Kidney (tissue), 14 donors: Measurements from ENCODE around the gene DOK6. TPM values are rescaled to one million over a fixed set of nuclear protein-coding genes. Genes with fewer than 3 reads are reported as not detected.

Experiments
- DNase-seq, 5 donors: peaks; one replicate each; pipeline ENCODE4 v3.0.0-alpha.2; 2013 to 2020
- FAIRE-seq: peaks from 2 replicates; lab custom pipeline; 2012; peaks lifted over from hg19 to GRCh38; lab: Jason Lieb, UNC
- H3K27ac ChIP-seq, 2 donors: one replicate each; pipeline ENCODE4 v1.7.0; 2013; ENCODE audit warnings: low read depth in 2 of 2, low read length in 2 of 2, inconsistent platforms in 1 of 2
- H3K27me3 ChIP-seq: one replicate; pipeline ENCODE4 v1.7.1; 2013; ENCODE audit warnings: low read length, inconsistent platforms; ENCODE audit not compliant: control insufficient read depth, insufficient read depth
- H3K36me3 ChIP-seq, 3 donors: one replicate each; pipeline versions ENCODE4 v1.7.0 to v1.7.1; 2013; ENCODE audit warnings: low read length in 3 of 3, control low read depth in 1 of 3, inconsistent platforms in 1 of 3; ENCODE audit not compliant: insufficient read depth in 3 of 3, control insufficient read depth in 2 of 3
- H3K4me1 ChIP-seq, 3 donors: one replicate each; pipeline versions ENCODE4 v1.7.0 to v1.7.1; 2013; ENCODE audit warnings: low read length in 3 of 3, inconsistent platforms in 1 of 3, low read depth in 1 of 3; ENCODE audit not compliant: control insufficient read depth in 2 of 3, insufficient read depth in 2 of 3
- H3K4me3 ChIP-seq, 3 donors: one replicate each; pipeline versions ENCODE4 v1.7.0 to v1.8.1; 2013; ENCODE audit warnings: low read length in 3 of 3, control low read depth in 1 of 3, inconsistent platforms in 1 of 3
- H3K9ac ChIP-seq, 3 donors: one replicate each; pipeline versions ENCODE4 v1.7.0 to v1.7.1; 2013; ENCODE audit warnings: low read length in 3 of 3, control low read depth in 1 of 3, inconsistent platforms in 1 of 3
- H3K9me3 ChIP-seq, 3 donors: one replicate each; pipeline versions ENCODE4 v1.7.0 to v1.7.1; 2013; ENCODE audit warnings: low read length in 3 of 3, control low read depth in 1 of 3, inconsistent platforms in 1 of 3; ENCODE audit not compliant: control insufficient read depth in 2 of 3, insufficient read depth in 1 of 3
- intact Hi-C: fragments of 100-400 bp; cut with DNase I; formaldehyde crosslinking; loops from one replicate; pipeline ENCODE4 v1.11.1; 2022
- polyA plus RNA-seq: library from polyadenylated mRNA; stranded (reverse); fragments of 350-450 nt; fragmentation: Illumina TruSeq; extraction: RNeasy Lipid Tissue Mini Kit (QIAGEN cat#74804); gene quantifications from one replicate; pipeline ENCODE4 v1.2.3, GENCODE V29; 2014; ENCODE audit warnings: low read depth, low replicate concordance; ENCODE audit not compliant: insufficient read depth
- total RNA-seq: library from RNA; stranded (reverse); fragmentation: NEBNext Ultra II Directional; extraction: Animal tissue kit (Norgen Biotek cat#: 25700); gene quantifications from one replicate; pipeline ENCODE4 v1.2.1, GENCODE V29; 2021
- TF ChIP-seq, protein P1 (sequence below): IDR thresholded peaks from 3 replicates; pipeline ENCODE4 v1.5.1; 2012; ENCODE audit warnings: mild to moderate bottlenecking, moderate library complexity, borderline replicate concordance; ENCODE audit not compliant: insufficient read depth; ENCODE audit errors: extremely low read depth
- donor health status: control.
- donor health status: control.
- donor health status: control.
- donor health status: control.
- donor health status: control.
- donor health status: DM: yes; HTN: yes; CAD: no.
- donor health status: Normal renal cell carcinoma (clear cell type).

Gene DOK6
- total and polyA plus RNA-seq, 2 donors from 2014 or later: 3.8 to 4.6 TPM

DNA sequence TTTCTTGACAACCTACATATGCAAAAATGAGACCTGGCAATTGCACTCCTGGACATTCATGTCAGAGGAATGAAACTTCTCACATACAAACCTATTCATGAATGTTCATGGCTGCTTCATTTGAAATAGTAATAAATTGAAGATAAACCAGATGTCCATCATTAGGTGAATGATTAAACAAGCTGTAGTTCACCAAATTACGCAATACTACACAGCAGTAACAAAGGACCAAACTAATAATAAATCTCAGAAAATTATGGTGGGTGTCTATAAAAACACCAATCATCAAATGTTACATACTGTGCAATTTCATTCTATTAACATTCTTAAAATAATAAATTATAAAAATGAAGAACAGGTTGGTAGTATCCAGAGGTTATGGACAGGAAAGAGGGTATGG lies 13.5 kb downstream of the DOK6 start:
- intact Hi-C loops: no loop called here
- no peaks in the 10 kb centered on the region for H3K36me3 ChIP-seq
- no peaks in the 10 kb centered on the region for H3K27me3 ChIP-seq
- FAIRE-seq (no peak), DNase-seq (no peak)
- H3K27ac ChIP-seq: no peak overlapping the region
- H3K4me3 ChIP-seq: no peak overlapping the region
- no peaks in the 10 kb centered on the region for H3K4me1 ChIP-seq
- TF ChIP-seq, protein P1, sequence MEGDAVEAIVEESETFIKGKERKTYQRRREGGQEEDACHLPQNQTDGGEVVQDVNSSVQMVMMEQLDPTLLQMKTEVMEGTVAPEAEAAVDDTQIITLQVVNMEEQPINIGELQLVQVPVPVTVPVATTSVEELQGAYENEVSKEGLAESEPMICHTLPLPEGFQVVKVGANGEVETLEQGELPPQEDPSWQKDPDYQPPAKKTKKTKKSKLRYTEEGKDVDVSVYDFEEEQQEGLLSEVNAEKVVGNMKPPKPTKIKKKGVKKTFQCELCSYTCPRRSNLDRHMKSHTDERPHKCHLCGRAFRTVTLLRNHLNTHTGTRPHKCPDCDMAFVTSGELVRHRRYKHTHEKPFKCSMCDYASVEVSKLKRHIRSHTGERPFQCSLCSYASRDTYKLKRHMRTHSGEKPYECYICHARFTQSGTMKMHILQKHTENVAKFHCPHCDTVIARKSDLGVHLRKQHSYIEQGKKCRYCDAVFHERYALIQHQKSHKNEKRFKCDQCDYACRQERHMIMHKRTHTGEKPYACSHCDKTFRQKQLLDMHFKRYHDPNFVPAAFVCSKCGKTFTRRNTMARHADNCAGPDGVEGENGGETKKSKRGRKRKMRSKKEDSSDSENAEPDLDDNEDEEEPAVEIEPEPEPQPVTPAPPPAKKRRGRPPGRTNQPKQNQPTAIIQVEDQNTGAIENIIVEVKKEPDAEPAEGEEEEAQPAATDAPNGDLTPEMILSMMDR: no peak
- no peaks in the 10 kb centered on the region for H3K9me3 ChIP-seq
- no peak overlapping the region for H3K9ac ChIP-seq

DNA sequence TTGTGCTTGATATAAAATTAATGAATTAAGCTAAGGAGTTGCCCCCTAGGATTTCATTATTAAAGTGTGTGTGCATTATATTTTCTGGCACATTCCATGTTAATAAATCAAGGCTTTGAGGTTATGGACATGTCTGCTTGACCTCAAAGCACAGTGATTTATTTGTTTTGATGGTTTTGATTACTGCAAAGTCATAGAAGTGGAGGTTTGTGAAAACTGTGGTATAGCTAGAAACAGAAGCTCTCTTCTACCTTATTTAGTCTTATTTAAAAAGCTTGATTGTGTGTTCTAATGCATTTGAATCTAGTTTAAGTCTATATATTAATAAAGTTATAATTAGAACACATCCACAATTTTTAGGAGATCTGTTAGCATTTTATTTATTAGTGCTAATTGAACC lies 32.2 kb downstream of the DOK6 start:
- Histone ChIP-seq H3K4me1 (no peaks in the 10 kb centered on the region), H3K36me3 (no peaks in the 10 kb centered on the region), H3K27ac (no peak overlapping the region), H3K9me3 (no peaks in the 10 kb centered on the region), H3K4me3 (no peak overlapping the region), H3K9ac (no peak overlapping the region), H3K27me3 (no peaks in the 10 kb centered on the region)
- intact Hi-C loops: no loop called here
- DNase-seq (no peak), FAIRE-seq (no peak)
- TF ChIP-seq, protein P1: no peak

DNA sequence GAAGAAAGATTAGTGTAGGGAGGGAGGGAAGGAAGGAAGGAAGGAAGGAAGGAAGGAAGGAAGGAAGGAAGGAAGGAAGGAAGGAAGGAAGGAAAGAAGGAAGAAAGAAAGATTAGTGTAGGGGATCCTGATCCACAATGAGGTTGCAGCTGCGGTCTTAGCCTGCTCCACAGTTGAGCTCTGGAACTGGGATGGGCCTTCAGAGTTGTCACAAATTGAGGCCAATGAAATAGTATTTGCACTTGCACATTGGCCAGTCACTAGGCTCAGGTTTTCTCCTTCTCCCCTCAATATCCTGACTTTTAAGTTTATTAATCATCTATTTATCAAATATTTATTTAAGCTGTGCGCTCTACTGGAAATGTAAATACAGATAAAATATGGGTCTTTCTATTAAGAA lies 34.3 kb downstream of the DOK6 start:
- Histone ChIP-seq H3K9ac (no peak overlapping the region), H3K9me3 (peaks cover 0 to 15% (median 0%) of the 10 kb centered on the region in 3 donors), H3K4me3 (no peak overlapping the region), H3K4me1 (no peaks in the 10 kb centered on the region), H3K36me3 (no peaks in the 10 kb centered on the region), H3K27ac (no peak overlapping the region), H3K27me3 (no peaks in the 10 kb centered on the region)
- FAIRE-seq: no peak
- DNase-seq: no peak
- intact Hi-C loops: no loop called here
- TF ChIP-seq, protein P1: no peak

DNA sequence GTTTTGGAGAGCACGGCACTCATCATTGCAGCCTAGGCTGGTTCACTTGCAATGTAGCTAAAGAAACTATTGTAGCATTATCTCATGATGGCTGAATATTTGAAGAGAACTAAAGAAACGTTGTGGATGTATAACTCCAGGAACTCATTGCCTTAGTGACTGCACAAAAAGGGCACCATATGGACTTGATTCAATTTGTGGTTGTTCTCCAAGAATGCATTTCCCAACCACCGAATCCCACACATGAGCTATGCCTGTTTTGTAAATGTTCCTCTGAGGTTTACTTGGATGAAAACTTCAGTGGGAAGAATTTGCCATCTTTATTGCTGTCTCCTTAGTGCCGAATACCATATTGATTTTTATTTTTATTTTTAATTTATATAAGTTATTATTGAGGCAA lies 43.5 kb downstream of the DOK6 start:
- FAIRE-seq: no peak

More for the DNA sequence above, 43.5 kb downstream of the DOK6 start:
- H3K36me3 ChIP-seq: no peaks in the 10 kb centered on the region
- H3K9ac ChIP-seq: no peak overlapping the region
- intact Hi-C loops: no loop called here
- no peaks in the 10 kb centered on the region for H3K4me1 ChIP-seq
- no peaks in the 10 kb centered on the region for H3K27me3 ChIP-seq
- no peak for DNase-seq
- TF ChIP-seq, protein P1: no peak
- H3K27ac ChIP-seq: no peak overlapping the region
- H3K9me3 ChIP-seq: peaks cover 0 to 7% (median 0%) of the 10 kb centered on the region in 3 donors
- H3K4me3 ChIP-seq: no peak overlapping the region
